ENCODE measurements around the gene CRHBP.

DNA sequence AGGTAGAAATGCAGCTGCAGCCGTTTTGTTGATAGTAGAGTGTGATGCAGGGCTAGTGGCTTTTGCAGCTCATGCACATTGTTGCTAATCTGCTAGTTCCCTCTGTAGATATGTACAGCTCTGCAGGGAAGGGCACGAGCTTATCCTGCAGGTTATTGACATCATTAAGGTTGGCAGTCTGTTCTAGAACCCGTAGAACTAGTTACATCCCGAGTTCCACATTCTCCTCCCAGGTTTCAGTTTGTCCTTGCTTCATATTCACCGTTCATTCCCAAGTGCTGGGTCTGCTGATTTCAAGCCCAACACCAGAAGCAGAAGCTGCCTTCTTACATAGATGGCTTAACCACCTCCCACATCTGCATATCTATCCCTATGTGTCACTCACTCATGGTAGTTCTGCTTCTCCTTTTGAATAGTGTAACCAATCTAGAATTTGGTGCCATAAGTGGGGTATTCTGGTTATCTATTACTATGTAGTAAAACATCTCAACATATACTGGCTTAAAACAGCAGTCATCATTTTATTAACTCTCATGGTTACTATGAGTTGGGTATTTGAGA, 38.1 kb downstream of the CRHBP start:
- TF ChIP-seq, protein P1, sequence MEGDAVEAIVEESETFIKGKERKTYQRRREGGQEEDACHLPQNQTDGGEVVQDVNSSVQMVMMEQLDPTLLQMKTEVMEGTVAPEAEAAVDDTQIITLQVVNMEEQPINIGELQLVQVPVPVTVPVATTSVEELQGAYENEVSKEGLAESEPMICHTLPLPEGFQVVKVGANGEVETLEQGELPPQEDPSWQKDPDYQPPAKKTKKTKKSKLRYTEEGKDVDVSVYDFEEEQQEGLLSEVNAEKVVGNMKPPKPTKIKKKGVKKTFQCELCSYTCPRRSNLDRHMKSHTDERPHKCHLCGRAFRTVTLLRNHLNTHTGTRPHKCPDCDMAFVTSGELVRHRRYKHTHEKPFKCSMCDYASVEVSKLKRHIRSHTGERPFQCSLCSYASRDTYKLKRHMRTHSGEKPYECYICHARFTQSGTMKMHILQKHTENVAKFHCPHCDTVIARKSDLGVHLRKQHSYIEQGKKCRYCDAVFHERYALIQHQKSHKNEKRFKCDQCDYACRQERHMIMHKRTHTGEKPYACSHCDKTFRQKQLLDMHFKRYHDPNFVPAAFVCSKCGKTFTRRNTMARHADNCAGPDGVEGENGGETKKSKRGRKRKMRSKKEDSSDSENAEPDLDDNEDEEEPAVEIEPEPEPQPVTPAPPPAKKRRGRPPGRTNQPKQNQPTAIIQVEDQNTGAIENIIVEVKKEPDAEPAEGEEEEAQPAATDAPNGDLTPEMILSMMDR (IDR thresholded peaks at IDR 0.05; ENCODE audit: low read depth, low read length), result no peak
- TF ChIP-seq POLR2A (IDR thresholded peaks at IDR 0.05; ENCODE audit: extremely low read depth, insufficient read length) (no peak), MYC (IDR thresholded peaks at IDR 0.05; ENCODE audit: low read depth, low read length) (no peak)
- TF ChIP-seq, protein P2, sequence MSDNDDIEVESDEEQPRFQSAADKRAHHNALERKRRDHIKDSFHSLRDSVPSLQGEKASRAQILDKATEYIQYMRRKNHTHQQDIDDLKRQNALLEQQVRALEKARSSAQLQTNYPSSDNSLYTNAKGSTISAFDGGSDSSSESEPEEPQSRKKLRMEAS (IDR thresholded peaks at IDR 0.05; ENCODE audit: low read depth, low read length), result no peak
